Mucosa of gallbladder (tissue), 1 donor: ENCODE results near the gene CDH8. TPM values are rescaled to one million over a fixed set of nuclear protein-coding genes. Genes with fewer than 3 reads are reported as not detected.
"Not testable (repeated sequence)": the region's sequence is repeated elsewhere in the genome, so short reads cannot be mapped to it uniquely, and the experiment has no call there.

Source experiments
- DNase-seq: peaks from one replicate; pipeline ENCODE4 v3.0.0-alpha.2; 2020; ENCODE audit warnings: low spot score
- total RNA-seq: library from RNA; stranded (reverse); gene quantifications from one replicate; pipeline ENCODE4 v1.2.1, GENCODE V29; 2021
- donor health status: DM: no; HTN: no; CAD: no.

Gene CDH8
- total RNA-seq, 1 donor from 2014 or later = 0.43 TPM

DNA sequence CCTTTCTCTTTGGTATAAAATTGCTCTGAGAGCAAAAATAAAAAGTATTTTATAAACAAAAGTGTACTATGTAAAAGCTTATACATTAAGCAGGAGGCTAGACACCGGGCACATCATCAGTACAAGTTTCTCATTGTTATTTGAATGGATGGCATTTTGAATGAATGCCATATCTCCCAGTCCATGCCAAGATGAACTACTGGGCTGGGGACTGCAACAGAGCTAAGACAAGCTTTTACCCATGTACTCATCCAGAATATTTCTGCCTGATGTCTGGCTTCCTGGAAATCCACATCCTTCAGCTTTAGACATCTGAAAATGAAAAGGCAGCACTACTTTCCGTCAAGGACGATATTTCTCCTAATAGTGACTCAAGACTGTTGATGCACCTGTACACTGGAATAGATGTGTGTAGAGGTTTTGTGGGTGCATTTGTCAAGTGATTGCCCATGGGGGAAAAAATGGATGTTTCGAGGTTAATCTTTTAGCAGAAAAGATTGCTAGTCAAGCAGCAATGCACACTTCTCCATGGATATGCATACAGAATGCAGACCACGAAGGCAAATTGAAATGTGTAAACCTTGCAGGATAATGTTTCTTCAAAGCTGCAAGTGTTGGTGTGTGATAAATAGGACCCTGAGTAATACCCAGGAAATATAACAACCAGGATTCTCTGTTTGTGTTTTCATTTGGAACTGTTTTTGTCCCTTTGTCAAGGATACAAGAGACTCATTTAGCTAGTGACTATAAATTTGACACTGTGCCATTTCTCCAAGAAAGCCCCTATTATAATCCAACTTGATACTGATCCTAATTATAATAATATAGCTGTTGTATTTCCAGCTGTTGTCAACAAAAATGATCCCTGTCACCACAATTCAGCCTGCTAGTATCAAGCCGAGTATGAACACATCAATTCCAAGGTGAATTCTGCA, 173.8 kb downstream of the CDH8 start:
- no peak for DNase-seq

DNA sequence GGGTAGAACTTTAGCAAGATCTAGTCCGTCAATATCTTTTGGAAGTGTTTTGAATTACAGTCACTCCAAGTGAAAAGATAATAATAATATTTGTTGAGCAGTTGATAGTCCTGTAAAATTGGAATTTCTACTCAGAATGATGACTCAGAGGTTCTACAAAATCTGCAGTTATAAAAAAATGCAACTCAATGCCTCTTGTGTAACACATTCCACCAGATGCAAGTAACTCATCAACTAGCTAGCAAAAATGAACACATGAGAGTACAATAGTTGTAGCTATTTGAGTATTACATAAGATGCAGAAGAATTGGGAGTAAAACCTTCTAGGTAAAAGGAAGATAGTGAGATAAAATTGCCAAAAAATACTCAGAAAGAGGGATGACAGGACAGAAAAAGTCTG, 177.2 kb downstream of the CDH8 start:
- DNase-seq = no peak

DNA sequence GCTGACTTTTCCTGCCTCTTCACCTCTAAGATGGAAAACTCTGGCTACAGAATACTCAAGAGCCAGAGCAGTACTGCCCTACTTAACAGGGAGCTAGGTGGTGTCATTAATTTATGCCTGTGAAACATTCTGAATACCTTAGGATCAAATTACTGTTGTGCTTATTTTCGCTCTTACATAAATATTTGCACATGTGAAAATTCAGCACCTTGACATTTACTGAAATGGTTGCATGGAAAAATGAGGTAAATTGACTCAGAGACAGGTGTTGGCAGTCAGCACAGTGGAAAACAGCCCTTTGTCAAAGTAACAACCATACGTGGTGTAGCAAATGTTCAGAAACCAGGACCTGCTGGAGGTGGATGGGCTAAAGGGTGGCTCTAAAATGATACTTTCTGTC, 193.6 kb downstream of the CDH8 start:
- no peak for DNase-seq

DNA sequence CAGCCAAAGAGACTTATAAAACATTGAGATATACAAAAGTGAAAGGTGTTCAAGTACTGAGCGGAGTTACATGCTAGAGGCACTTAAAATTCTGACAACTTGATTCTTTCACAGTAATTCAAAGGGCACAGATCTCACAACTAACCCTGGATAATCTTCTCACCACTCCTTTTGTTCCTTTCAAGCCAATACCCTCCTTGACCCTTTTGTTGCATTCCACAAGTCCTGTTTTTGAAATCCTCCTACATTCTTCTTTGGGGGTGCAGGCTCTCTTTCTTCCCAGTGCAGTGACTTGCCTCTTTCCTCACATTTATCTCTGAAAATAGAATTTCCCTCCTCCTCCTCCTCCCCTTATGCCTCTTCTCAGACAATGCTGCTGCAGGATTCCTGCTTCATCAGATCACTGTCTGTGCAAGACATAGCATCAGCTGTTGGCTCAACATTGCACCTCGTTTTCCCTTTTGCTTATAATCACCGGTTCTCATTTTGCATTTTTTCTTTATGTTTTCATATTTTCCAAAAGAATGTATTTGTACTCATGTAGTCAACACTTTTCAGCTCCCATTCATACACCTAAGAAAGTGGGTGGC, 199.3 kb downstream of the CDH8 start:
- DNase-seq = no peak

DNA sequence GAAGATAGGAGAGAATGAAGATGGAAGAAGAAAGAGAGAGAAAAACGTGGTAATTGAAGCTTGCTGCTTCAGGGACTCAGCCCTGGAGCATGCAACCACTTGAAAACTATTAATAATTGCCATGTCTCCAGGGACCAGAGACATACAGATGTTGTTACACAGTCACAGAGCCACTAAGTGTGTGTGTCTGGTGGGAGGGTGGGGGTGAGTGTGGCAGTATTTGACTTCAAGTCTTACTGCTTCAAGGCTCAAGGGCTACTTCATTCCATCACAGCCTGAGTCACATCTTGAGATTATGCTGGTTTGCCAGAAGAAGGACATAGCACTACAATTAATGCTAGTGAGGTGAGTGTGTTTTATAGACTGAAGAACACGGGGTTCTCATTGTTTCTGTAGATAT, 202.2 kb downstream of the CDH8 start:
- DNase-seq = no peak

DNA sequence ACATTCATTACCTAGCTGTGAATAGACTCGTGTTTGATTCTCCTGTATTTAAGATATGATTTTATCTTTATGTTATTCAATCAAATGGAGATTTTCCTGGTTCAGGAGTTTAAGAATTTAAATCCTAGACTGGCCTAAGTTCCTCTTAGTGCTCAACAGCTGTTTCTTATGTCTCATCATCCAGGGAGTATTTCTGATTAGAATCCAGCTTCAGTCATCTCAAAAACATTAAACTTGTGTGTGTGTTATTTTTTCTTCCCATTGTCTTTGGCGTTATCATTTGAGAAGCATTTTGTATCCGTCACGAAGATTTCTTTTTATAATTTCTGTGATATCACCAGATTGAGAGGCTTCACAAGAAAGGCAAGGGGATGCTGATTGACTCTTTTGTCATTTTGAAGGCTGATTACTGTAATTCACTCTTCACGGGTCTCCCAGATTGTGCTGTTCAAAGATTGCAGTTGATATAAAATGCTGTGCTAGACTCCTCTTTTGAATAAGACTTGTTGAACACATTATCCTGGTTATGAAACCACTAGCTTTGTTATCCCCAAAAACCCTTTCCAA, 204.8 kb downstream of the CDH8 start:
- DNase-seq = no peak

DNA sequence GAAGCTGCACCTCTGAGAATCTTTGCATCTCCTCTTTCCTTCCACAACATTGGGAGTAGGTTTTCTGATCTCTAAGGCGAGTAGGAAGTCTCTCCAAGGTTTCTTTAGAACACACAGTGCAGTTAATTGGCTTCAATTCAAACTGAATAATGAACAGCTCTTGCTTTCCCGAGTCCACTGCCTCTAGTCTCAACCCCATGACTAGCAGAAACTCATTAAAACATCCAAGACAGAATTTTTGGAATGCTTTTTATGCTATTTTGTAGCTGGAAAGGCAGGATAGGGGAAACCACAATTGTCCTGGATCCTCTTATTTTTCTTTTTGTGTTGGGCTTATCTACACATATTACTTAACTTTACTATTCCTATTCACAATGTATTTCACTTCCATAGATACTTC, 206.6 kb downstream of the CDH8 start:
- DNase-seq = no peak

DNA sequence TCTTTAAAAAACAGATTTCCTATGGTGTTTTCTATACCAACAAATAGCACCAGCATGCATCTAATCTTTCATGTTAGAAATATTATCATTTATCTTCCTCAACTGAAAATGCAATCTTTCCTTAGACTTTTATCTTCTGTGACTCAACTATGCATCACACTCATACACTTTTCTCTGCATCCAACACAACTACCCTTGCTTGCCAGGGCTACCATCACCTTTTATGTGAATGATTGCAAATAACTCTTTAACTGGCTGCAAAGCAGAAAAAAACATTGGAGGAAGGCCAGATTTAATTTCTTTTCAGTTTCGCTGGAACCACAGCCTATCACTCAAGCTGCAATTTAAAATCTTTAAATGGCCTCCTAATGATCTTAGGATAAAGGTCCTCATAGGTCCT, 212.9 kb downstream of the CDH8 start:
- no peak for DNase-seq

DNA sequence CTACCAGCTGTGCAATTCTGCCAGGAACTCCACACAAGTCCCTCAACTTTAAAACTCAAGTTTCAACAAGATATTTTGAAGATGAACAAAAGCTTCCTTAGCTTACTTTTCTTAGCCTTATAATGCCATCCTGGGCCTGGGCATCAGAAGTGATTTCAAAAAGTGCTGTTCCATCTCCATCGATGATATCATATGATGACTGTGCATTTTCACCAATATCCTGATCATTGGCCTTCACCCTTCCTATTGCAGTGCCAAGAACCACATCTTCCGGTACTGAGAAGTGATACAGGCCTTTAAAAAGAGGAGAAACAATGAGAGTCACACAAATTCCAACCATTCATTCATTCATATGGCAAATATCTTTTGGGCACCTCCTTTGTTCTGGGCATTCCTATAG, 215.4 kb downstream of the CDH8 start:
- DNase-seq = no peak

DNA sequence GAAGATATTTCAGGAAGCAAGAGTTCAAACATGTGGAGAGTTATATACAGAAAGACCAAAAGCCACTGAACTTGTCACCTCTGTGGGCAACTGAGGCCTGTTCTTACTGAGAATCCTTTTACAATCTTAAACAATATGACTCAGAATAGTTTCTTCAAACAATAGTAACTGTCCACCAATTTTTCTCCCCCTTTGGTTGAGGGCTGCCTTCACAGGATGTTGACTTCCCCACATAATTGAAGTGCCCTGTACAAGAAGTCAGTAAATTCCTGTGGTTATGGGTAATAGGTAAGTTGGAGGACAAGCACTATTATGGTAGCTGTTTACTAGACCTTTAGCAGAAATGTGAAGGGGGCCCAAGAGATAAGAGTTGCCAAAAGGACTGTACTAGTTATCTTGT, 215.8 kb downstream of the CDH8 start:
- no peak for DNase-seq

DNA sequence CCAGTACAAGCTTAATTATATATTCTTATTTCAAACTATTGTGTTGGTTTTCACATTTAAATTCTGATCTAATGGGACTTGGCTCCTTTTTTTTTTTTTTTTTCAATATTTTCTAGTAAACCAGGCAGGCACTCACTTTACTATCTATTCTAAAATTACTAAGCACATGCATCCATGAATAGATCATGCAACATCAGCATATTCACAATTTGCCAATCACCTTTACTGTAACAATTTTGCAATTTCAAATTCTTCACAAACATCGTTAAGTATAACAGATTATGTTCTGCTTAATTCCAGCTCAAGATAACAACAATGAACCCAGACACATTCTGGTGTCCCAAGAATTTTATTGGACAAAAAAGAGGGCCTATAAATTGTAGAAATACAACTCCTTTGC, 217.4 kb downstream of the CDH8 start:
- DNase-seq = no peak

DNA sequence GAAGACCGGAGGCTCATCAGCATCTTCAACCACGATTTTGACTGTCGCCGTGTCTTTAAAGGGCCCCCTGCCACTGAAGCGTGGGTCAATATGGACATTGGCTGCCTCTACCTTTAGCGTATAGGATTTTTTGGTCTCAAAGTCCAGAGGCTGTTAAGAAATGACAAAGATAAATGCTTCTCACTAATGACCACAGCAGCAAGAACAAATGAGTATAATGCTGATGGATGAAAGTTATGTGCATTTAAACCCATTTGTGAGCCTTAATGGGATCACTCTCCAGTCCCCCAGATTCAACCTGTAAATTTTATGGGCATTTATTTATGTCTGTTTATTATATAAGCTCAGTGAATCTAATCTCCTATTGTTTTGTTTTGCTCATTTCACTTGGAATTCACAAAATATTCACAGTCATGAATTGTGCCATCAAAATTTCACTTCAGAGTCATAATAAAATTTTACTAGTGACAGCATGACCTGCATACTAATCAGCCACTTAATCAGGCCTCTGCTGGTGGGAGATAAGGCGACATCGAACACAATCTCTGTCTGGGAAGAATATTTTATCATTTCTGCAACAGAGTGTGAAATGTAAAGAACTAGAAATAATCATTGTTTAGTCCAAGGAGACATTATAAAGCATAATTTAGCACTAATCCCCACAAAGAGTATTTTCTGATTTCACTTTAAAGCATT, 218.5 kb downstream of the CDH8 start:
- no peak for DNase-seq

DNA sequence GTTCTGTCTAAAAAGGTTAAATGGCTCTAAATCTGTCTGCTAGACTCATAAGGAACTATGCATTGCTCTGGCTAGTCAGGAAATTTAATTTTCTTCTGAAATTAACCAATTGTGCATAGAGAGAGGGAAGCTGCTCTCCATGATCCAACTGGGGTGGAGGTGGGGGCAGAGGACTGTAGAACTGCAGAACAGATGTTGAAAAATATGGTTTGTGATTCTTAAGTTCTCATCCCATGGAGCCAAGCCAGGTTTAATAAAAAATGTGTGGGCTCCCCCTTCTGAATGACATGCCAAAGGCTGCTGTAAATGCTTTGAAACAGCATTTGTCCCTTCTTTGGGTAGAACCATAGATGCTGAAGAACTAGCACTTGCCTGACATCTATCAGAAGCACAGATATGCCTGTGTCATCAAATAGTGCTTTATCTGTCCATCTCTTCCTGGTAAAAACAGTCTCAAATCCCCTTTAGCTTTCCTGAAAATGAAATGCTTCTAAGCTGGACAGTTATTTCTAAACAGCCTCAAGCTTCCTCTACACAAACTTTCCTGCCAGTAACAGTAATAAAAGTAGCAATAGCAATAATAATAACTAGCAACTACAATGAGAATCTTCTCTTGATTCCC, 221.4 kb downstream of the CDH8 start:
- DNase-seq = no peak

DNA sequence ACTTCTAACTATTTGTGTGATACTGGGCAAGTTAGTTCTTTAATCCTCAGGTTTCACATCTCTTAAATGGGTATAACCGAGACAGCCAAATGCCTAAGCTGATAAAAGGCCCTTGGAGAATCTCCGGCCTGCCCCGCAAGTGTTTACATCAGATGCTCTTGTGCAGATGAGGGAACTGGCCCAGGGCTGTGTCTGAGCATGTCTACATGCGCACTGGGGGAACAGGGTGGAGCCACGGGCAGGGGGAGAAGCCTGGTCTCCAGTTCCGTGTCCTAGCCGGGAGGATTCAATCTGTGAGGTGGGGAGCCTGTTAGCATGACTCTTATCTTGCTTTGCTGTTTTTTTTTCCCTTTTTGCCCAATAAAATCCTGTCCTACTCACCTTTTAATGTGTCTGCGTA, 222.9 kb downstream of the CDH8 start:
- no peak for DNase-seq

DNA sequence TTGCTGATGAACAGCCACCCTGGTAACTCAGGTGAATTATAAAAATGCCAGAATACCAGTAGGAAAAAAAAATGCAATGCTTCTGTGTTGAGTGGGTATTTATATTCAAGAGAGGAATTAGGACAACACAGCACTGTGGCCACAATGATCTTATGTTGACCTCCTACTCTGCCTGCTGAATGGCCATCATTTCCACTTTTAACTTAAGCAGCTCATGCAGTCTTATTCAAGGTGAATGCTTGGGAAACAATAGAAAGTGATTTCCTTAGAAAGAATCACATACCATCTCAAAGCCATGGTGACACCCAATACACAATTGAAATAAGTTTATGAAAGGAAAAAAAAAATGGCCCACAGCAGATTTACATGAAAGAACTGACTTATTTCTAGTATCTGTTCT, 224.0 kb downstream of the CDH8 start:
- DNase-seq = no peak

DNA sequence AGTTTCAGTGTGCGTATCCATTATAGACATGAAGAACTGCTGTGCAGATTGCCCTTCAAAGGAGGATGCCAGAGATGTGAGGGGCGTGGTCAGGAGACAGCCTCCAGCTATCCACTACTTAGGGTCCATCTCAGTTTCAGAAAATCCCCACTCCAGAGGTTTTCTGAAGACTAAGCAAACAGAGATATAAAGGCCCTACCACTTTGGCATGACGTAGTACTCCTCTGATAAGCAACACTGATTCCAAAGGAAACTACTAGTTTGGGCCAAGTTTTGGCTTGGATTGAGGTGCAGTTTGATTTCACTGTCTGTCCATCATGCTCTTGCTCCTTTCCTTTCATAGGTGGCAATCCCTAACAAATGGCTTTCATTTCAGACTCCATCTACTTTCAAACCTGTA, 228.7 kb downstream of the CDH8 start:
- DNase-seq = no peak

DNA sequence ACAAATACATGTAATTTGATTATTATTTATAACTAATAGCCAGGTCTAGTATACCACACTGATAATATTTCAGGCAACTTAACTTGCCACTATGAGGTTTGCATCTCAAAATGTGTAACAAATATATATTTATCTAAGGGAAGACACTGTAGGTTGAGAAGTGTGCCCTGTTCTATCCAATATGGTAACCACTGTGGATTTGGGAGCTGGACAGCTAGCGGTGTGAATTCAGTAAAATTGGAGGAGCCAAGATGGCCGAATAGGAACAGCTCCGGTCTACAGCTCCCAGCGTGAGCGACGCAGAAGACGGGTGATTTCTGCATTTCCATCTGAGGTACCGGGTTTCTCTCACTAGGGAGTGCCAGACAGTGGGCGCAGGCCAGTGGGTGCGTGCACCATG, 235.0 kb downstream of the CDH8 start:
- not testable (repeated sequence) for DNase-seq

DNA sequence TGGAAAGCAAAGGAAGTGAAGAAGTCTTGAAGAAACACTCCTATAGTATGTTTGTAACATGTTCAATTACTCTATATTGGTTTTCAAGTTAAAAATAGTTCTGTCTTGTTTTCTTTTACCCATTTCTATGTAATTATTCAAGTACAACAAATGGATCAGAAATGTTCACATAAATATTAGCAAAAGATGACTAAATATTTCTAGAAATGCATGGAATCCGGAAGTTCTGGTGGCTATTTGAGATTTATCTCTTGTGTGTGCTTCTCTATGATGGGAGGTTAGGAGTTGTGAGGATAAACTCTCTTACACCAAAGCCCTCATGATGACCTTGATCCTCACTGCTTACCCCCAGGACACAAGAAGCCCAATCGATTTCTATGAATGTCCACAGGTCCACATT, 237.5 kb downstream of the CDH8 start:
- DNase-seq = no peak

DNA sequence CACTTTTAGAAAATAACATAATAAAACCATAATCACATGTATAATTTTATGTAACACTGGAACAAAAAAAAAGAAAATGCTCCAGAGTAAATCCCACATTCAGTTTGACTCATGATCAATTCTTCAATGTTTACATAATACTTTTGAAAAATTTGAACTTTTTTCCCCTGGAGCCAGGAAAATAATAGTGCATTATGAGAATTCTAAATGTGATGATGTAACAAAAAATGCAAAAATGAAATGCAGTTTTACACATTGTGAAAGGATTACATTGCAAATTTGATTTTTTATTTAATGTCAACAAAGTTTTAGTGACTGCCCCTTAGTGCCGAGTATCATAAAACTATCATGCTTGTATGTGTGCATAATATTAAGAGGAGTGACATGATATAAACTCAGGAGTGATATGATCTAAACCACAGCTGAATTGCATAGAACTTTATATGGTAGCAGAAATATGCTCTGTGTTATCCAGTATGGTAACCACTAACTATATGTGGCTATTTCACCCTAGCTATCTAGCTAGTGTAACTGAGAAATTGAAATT, 238.2 kb downstream of the CDH8 start:
- DNase-seq = no peak

DNA sequence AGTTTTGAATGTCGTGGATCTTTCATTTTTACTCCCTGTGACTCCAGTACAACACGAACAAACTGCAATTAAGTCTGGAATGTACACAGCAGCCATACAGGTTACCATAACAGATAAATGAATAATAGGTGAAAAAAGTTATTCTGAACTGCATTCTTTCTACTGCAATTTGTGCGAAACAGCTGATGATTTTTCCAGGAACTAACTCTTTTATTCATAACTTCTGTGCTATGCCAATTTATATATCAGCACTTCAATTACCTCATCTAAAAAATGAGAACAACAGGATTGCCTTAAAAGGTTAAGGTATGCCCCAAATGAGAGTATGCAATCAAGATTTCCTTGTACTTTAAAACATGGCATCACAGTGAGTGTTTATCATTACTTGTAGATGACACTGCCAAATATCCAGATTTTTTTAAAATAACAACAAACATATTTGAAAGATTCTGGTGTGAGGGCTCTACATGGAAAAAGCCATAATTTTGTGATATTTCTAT, 238.9 kb downstream of the CDH8 start:
- DNase-seq = no peak

DNA sequence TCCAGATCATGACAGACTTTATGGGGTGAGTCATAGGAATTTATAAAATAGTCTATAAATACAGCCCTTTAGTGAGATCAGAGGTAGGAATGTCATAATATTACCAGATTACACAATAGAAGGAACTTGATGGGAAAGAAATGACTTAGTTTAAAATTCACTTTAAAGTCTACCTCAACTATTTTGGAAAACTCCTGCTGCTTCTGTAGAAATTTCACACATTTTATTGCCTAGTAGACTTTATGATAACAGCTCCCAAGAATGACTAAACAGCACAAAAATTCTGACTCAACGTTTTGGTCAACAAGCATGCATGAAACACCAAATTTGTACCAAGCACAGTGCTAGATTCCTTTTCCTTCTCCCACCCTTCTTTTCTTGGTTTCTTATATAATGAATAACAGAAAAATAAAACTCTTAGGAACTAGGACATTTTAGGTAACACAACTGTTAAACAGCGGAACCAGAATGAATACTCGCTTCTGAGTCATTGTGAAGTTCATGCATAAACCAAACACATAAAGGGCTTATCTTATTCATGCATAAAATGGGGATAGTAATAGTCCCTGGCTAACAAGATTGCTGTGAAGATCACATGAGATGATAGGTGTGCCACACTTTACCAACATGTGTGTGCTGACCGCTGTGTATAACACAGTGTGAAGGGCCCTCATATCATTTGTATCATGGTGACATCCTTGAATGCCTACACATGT, 243.9 kb downstream of the CDH8 start:
- no peak for DNase-seq
